Measurements from ENCODE around the gene CKAP4.

CKAP4 gene

DNA sequence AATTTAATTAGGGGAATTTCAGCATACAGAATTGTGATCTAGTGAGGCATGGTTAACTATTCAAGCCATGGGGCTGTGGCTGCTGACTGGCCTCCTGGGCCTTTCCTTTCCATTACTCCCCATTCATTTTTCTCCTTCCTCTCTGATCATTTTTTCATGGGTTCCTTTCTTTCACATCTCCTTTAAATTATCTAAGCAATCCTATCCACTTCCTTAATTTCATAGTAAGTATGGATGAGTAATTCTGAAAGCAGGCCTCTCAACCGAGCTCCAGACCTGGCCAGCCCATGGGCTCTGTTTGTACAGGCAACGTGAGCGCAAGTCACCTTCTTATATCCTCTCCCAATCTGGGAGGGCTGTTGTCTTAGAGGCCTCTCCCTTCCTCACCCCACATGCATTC is 13.4 kb downstream of the CKAP4 start:
- Histone ChIP-seq H3K27ac (ENCODE audit: low read length) (no peak overlapping the region), H3K9ac (ENCODE audit: low read depth, low read length) (no peak overlapping the region), H3K36me3 (ENCODE audit: insufficient read depth, low read depth, low read length) (peaks cover 14% of the 10 kb centered on the region), H3K4me3 (ENCODE audit: low read length) (no peak overlapping the region), H3K9me3 (ENCODE audit: insufficient read depth, low read depth, low read length) (no peaks in the 10 kb centered on the region), H3K27me3 (ENCODE audit: insufficient read depth, low read length) (no peaks in the 10 kb centered on the region), H3K4me1 (ENCODE audit: insufficient read depth, low read length) (no peaks in the 10 kb centered on the region)

GRCh38 chr12:106233011-106233410 is 14.8 kb downstream of the CKAP4 start:
- H3K9ac ChIP-seq (ENCODE audit: low read depth, low read length), result no peak overlapping the region
- no peaks in the 10 kb centered on the region for H3K27me3 ChIP-seq (ENCODE audit: insufficient read depth, low read length)
- H3K36me3 ChIP-seq (ENCODE audit: insufficient read depth, low read depth, low read length), result peaks cover 2% of the 10 kb centered on the region; the same call in 1 of the 2 replicates
- H3K4me3 ChIP-seq (ENCODE audit: low read length), result no peak overlapping the region
- H3K4me1 ChIP-seq (ENCODE audit: insufficient read depth, low read length), result no peaks in the 10 kb centered on the region
- H3K9me3 ChIP-seq (ENCODE audit: insufficient read depth, low read depth, low read length), result no peaks in the 10 kb centered on the region
- no peak overlapping the region for H3K27ac ChIP-seq (ENCODE audit: low read length)

DNA sequence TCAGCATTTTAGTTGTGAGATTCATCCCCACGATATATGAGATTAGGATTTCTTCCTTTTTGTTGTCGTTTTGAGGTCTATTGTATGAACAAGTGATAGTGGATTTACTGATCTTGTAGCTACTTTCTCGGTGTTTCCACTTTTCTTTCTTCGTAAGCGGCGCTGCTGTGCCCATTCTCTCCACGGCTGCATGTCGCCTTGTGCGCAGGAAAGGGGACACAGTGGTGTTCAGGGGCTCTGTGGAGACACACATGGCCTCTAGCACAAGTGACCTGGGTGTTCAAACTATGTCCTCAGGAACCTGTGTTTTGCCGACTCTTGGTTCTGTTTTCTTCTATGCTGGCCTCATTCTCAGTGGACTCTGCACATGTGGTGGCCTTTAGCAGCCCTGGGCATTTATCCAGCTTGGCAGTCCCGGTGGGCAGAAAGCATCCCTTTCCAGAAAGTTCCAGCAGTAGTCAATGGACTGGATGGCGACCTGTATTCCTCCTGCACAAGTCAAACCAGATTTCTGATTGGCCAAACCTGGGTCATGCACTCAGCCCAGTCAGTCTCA is 18.7 kb downstream of the CKAP4 start:
- Histone ChIP-seq H3K27ac (ENCODE audit: low read length) (no peak overlapping the region), H3K4me1 (ENCODE audit: insufficient read depth, low read length) (no peaks in the 10 kb centered on the region; the same call in 1 of the 2 replicates), H3K36me3 (ENCODE audit: insufficient read depth, low read depth, low read length) (no peaks in the 10 kb centered on the region), H3K9ac (ENCODE audit: low read depth, low read length) (no peak overlapping the region), H3K27me3 (ENCODE audit: insufficient read depth, low read length) (no peaks in the 10 kb centered on the region), H3K9me3 (ENCODE audit: insufficient read depth, low read depth, low read length) (no peaks in the 10 kb centered on the region), H3K4me3 (ENCODE audit: low read length) (no peak overlapping the region)

- Histone ChIP-seq H3K27ac (ENCODE audit: low read length) (no peak overlapping the region), H3K9me3 (ENCODE audit: insufficient read depth, low read depth, low read length) (no peaks in the 10 kb centered on the region), H3K9ac (ENCODE audit: low read depth, low read length) (no peak overlapping the region)
Observed at GRCh38 chr12:106228320-106228710, 19.5 kb downstream of the CKAP4 start.

DNA sequence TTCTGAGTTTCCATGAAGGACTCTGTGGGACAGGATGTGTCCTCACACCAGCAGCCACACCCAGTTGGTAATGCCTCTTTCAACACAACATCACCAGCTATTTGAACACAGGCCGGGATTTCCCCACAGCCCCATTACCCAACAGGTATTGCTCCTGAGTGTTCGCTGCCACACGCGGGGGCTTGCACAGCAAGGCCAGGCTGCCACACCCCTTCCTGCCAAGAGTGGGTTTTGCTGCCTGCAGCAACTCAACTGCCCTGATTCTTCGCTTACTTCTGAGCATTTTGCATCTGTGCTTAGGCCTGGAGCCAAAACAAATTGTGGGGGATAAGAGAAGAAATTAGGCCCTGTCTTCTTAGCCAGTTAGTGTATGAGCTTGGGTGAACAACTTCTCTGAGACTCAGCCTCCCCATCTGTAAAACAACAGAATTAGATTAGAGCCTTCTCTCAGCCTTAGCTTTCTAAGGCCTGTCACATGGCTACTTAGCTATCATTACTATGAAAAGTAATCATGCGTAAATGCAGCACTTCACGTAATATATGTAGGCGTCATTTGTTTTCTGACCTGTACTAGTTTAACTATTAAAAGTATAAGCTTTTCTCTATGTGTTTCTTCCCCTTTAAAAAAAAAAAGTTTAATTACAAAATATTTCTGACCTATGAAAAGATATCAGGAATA is 20.0 kb downstream of the CKAP4 start:
- no peaks in the 10 kb centered on the region for H3K9me3 ChIP-seq (ENCODE audit: insufficient read depth, low read depth, low read length)
- H3K9ac ChIP-seq (ENCODE audit: low read depth, low read length), result no peak overlapping the region
- no peak overlapping the region for H3K27ac ChIP-seq (ENCODE audit: low read length)
- H3K4me3 ChIP-seq (ENCODE audit: low read length), result no peak overlapping the region
- H3K4me1 ChIP-seq (ENCODE audit: insufficient read depth, low read length), result no peaks in the 10 kb centered on the region; the same call in 1 of the 2 replicates
- H3K27me3 ChIP-seq (ENCODE audit: insufficient read depth, low read length), result no peaks in the 10 kb centered on the region
- H3K36me3 ChIP-seq (ENCODE audit: insufficient read depth, low read depth, low read length), result no peaks in the 10 kb centered on the region

More at GRCh38 chr12:106228320-106228710, 19.5 kb downstream of the CKAP4 start:
- no peaks in the 10 kb centered on the region; the same call in 1 of the 2 replicates for H3K4me1 ChIP-seq (ENCODE audit: insufficient read depth, low read length)
- H3K4me3 ChIP-seq (ENCODE audit: low read length), result no peak overlapping the region
- H3K36me3 ChIP-seq (ENCODE audit: insufficient read depth, low read depth, low read length), result no peaks in the 10 kb centered on the region
- H3K27me3 ChIP-seq (ENCODE audit: insufficient read depth, low read length), result no peaks in the 10 kb centered on the region

GRCh38 chr12:106226884-106227640 is 20.8 kb downstream of the CKAP4 start:
- Histone ChIP-seq H3K4me1 (ENCODE audit: insufficient read depth, low read length) (no peaks in the 10 kb centered on the region; the same call in 1 of the 2 replicates), H3K9ac (ENCODE audit: low read depth, low read length) (no peak overlapping the region), H3K27me3 (ENCODE audit: insufficient read depth, low read length) (no peaks in the 10 kb centered on the region), H3K36me3 (ENCODE audit: insufficient read depth, low read depth, low read length) (no peaks in the 10 kb centered on the region), H3K4me3 (ENCODE audit: low read length) (no peak overlapping the region), H3K9me3 (ENCODE audit: insufficient read depth, low read depth, low read length) (no peaks in the 10 kb centered on the region), H3K27ac (ENCODE audit: low read length) (no peak overlapping the region)

DNA sequence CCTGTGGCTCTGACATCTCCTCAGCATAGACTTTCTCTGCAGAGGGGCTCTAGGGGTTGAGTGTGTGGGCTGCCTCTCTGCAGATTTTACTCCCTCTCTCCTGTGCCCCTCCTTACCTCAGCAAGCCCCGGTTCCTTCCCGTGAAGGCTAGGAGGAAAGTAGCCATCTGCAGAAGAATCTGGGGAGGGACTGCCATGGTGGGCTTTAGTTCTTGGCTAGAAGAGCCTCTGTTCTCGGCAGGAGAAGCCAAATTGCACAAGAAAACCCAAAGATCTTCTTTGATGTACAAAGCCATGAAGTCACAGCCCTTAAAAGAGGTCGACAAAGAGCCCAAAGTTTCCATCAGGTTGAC is 23.5 kb downstream of the CKAP4 start:
- no peaks in the 10 kb centered on the region for H3K9me3 ChIP-seq (ENCODE audit: insufficient read depth, low read depth, low read length)
- no peaks in the 10 kb centered on the region for H3K36me3 ChIP-seq (ENCODE audit: insufficient read depth, low read depth, low read length)
- no peak overlapping the region for H3K9ac ChIP-seq (ENCODE audit: low read depth, low read length)
- no peaks in the 10 kb centered on the region for H3K27me3 ChIP-seq (ENCODE audit: insufficient read depth, low read length)
- no peaks in the 10 kb centered on the region; the same call in 1 of the 2 replicates for H3K4me1 ChIP-seq (ENCODE audit: insufficient read depth, low read length)
- no peak overlapping the region for H3K27ac ChIP-seq (ENCODE audit: low read length)
- no peak overlapping the region for H3K4me3 ChIP-seq (ENCODE audit: low read length)

DNA sequence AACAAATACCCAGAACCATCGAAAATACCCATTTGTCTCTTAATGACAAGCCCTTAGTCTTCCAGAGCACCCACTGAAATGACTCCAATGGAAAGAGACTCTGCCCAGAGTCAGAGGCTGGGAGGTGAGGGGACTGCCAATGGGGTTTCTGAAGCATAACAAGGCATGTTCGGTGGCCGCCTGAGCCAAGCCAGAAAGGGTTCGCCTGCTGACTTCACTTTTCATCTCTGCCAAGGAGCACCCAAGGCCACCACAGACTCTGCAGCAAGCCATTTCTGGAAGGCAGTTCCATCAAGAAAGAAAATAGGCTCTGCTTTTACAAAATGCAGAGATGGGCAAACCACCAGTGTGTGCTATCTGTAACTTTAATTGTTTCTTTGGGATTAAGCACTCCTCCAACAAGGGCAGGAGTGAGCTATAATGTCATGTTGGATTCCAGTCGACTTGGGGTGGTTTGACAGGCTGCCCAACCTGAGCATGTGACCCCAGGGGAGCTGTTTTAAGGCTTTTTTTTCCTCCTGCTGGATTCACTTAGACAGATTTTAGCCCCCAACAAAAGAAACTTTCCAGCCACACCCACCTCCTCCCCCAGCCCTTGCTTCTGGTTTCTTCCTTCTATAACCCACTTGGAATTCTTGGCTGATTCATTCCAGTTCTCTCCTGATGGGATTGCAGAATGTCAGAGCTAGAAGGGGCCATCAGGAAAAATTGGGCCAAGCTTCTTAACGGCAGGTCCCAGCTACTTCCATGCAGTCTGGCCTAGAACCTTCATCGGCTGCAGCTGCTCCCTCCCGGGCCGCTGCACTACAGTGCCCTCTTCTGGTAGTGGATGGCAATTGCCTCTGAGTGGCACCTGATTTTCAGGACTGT is 24.1 kb downstream of the CKAP4 start:
- H3K36me3 ChIP-seq (ENCODE audit: insufficient read depth, low read depth, low read length), result no peaks in the 10 kb centered on the region
- no peak overlapping the region for H3K4me3 ChIP-seq (ENCODE audit: low read length)

DNA sequence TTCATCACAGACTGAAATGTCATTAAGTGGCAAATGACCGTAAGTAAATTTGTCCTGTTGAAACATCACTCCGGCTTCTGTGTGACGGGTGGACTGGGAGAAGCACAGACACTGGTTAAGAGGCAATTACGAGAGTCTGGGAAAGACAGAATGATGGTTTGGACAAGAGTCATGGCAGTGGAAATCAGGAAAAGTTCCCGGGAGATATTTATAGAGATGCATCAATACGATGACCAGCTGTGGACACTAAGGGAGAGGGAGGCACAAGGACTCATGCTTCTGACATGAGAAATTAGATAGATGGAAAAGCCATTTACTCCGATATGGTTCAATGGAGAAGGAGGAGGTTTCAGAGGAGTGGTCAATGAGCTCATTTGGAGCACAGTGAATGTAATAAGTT is 27.3 kb downstream of the CKAP4 start:
- H3K27ac ChIP-seq (ENCODE audit: low read length), result no peak overlapping the region
- no peaks in the 10 kb centered on the region for H3K36me3 ChIP-seq (ENCODE audit: insufficient read depth, low read depth, low read length)
- no peak overlapping the region for H3K9ac ChIP-seq (ENCODE audit: low read depth, low read length)
- H3K9me3 ChIP-seq (ENCODE audit: insufficient read depth, low read depth, low read length), result peaks cover 14% of the 10 kb centered on the region
- H3K4me3 ChIP-seq (ENCODE audit: low read length), result no peak overlapping the region
- H3K4me1 ChIP-seq (ENCODE audit: insufficient read depth, low read length), result no peaks in the 10 kb centered on the region; the same call in 1 of the 2 replicates
- no peaks in the 10 kb centered on the region for H3K27me3 ChIP-seq (ENCODE audit: insufficient read depth, low read length)

More for the DNA sequence above, 24.1 kb downstream of the CKAP4 start:
- H3K9me3 ChIP-seq (ENCODE audit: insufficient read depth, low read depth, low read length), result no peaks in the 10 kb centered on the region
- H3K9ac ChIP-seq (ENCODE audit: low read depth, low read length), result no peak overlapping the region
- H3K27ac ChIP-seq (ENCODE audit: low read length), result no peak overlapping the region
- no peaks in the 10 kb centered on the region; the same call in 1 of the 2 replicates for H3K4me1 ChIP-seq (ENCODE audit: insufficient read depth, low read length)
- H3K27me3 ChIP-seq (ENCODE audit: insufficient read depth, low read length), result no peaks in the 10 kb centered on the region

DNA sequence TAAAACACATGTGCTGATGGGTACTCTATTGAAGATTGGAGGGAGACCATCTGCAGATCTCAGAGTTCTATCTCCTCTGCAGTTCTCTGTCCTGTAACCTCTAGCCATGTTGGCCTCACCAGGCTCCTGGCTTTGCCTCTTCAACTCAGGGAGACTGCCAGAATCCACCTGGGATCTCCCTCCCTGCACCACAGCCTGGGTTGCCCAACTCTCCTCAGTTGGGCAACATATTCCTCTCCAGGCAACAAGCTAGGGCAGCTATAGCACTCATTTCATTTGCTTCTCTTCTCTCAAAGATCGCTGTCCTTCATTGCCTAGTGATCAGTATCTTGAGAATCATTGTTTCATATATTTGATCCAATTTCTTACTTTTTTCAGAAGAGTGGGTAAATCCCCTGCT is 28.8 kb downstream of the CKAP4 start:
- no peaks in the 10 kb centered on the region for H3K27me3 ChIP-seq (ENCODE audit: insufficient read depth, low read length)

GRCh38 chr12:106217706-106218105 is 30.1 kb downstream of the CKAP4 start:
- H3K36me3 ChIP-seq (ENCODE audit: insufficient read depth, low read depth, low read length), result no peaks in the 10 kb centered on the region
- H3K9ac ChIP-seq (ENCODE audit: low read depth, low read length), result no peak overlapping the region
- H3K27me3 ChIP-seq (ENCODE audit: insufficient read depth, low read length), result no peaks in the 10 kb centered on the region
- peaks cover 14% of the 10 kb centered on the region for H3K9me3 ChIP-seq (ENCODE audit: insufficient read depth, low read depth, low read length)
- no peaks in the 10 kb centered on the region for H3K4me1 ChIP-seq (ENCODE audit: insufficient read depth, low read length)
- H3K4me3 ChIP-seq (ENCODE audit: low read length), result no peak overlapping the region
- H3K27ac ChIP-seq (ENCODE audit: low read length), result no peak overlapping the region

More for the DNA sequence above, 28.8 kb downstream of the CKAP4 start:
- Histone ChIP-seq H3K27ac (ENCODE audit: low read length) (no peak overlapping the region), H3K4me1 (ENCODE audit: insufficient read depth, low read length) (no peaks in the 10 kb centered on the region), H3K9me3 (ENCODE audit: insufficient read depth, low read depth, low read length) (peaks cover 14% of the 10 kb centered on the region), H3K4me3 (ENCODE audit: low read length) (no peak overlapping the region), H3K36me3 (ENCODE audit: insufficient read depth, low read depth, low read length) (no peaks in the 10 kb centered on the region), H3K9ac (ENCODE audit: low read depth, low read length) (no peak overlapping the region)

Data from iPS-20b (cell line).